ENCODE data around the gene METTL25.

DNA sequence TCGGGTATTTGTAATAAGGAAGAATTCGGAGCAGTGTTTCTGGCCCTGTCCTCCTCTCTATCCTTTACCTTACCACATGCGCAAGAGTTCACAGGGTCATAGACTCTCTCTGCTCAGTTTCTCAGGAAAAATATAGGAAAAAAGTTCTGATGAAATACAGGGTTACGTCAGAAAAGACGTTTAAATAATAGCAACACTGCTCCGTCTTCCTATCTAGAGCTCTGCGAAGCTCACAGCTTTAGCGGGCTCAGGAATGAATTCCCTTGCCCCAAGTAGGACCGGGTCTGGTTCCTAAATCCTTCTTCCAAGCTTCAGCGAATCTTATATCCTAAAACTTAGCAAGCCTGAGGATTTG, 507 bp upstream of the METTL25 start:
- TF ChIP-seq, protein P1, sequence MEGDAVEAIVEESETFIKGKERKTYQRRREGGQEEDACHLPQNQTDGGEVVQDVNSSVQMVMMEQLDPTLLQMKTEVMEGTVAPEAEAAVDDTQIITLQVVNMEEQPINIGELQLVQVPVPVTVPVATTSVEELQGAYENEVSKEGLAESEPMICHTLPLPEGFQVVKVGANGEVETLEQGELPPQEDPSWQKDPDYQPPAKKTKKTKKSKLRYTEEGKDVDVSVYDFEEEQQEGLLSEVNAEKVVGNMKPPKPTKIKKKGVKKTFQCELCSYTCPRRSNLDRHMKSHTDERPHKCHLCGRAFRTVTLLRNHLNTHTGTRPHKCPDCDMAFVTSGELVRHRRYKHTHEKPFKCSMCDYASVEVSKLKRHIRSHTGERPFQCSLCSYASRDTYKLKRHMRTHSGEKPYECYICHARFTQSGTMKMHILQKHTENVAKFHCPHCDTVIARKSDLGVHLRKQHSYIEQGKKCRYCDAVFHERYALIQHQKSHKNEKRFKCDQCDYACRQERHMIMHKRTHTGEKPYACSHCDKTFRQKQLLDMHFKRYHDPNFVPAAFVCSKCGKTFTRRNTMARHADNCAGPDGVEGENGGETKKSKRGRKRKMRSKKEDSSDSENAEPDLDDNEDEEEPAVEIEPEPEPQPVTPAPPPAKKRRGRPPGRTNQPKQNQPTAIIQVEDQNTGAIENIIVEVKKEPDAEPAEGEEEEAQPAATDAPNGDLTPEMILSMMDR (IDR thresholded peaks at IDR 0.05) = no peak
- TF ChIP-seq POLR2A (IDR thresholded peaks at IDR 0.05; ENCODE audit: low read depth) (no peak), EP300 (IDR thresholded peaks at IDR 0.05) (no peak)
